H1 (cell line): ENCODE results near the gene TXNIP. TPM values are rescaled to one million over a fixed set of nuclear protein-coding genes. Genes with fewer than 3 reads are reported as not detected.

Experiments
- CTCF ChIA-PET: fragments of 300-600 bp; sonication (Branson Sonifier 250); formaldehyde crosslinking; loops from one replicate; lab custom pipeline; 2021; ENCODE audit not compliant: partially characterized antibody; lab: Charles Lee
- POLR2A ChIA-PET: fragments of 300-600 bp; sonication (Branson Sonifier 250); formaldehyde crosslinking; loops from one replicate; lab custom pipeline; 2021; ENCODE audit warnings: inconsistent platforms; ENCODE audit not compliant: partially characterized antibody; lab: Charles Lee
- DNase-seq, 2 experiments: peaks; one replicate each; pipeline versions ENCODE4 v3.0.0 to v3.0.0-alpha.2; 2010 to 2022; ENCODE audit warnings: low spot score in 2 of 2, low read depth in 1 of 2, mixed read lengths in 1 of 2
- FAIRE-seq: peaks from 2 replicates; lab custom pipeline; 2011; peaks lifted over from hg19 to GRCh38; lab: Jason Lieb, UNC
- H2AFZ ChIP-seq: 2 replicates; pipeline ENCODE4 v1.8.1; 2012; ENCODE audit warnings: low read length, inconsistent platforms
- H2AK5ac ChIP-seq: 2 replicates; pipeline ENCODE4 v1.6.1; 2013; ENCODE audit warnings: low read depth, low read length
- H2BK120ac ChIP-seq: replicated peaks from 2 replicates; pipeline ENCODE3; 2013; ENCODE audit warnings: low read depth, low read length, inconsistent platforms
- H2BK12ac ChIP-seq: 2 replicates; pipeline ENCODE4 v1.6.1; 2013; ENCODE audit warnings: low read depth, low read length
- H2BK15ac ChIP-seq: 2 replicates; pipeline ENCODE4 v1.6.1; 2013; ENCODE audit warnings: low read length
- H2BK20ac ChIP-seq: 2 replicates; pipeline ENCODE4 v1.6.1; 2013; ENCODE audit warnings: low read length
- H2BK5ac ChIP-seq: 2 replicates; pipeline ENCODE4 v1.6.1; 2013; ENCODE audit warnings: low read depth, low read length
- H3K14ac ChIP-seq: 2 replicates; pipeline ENCODE4 v1.6.1; 2013; ENCODE audit warnings: inconsistent platforms; ENCODE audit not compliant: insufficient read length
- H3K18ac ChIP-seq: 2 replicates; pipeline ENCODE4 v1.6.1; 2013; ENCODE audit warnings: low read length; ENCODE audit errors: extremely low read depth
- H3K23ac ChIP-seq: 2 replicates; pipeline ENCODE4 v1.6.1; 2013; ENCODE audit warnings: inconsistent platforms; ENCODE audit not compliant: insufficient read length
- H3K23me2 ChIP-seq: 2 replicates; pipeline ENCODE4 v1.6.1; 2013; ENCODE audit warnings: low read depth, low read length
- H3K27ac ChIP-seq: 2 replicates; pipeline ENCODE4 v1.6.1; 2011; ENCODE audit warnings: low read depth, low read length, inconsistent platforms
- H3K27me3 ChIP-seq, 4 experiments: replicated peaks in 1 of 4; 1 replicate in 1 of 4; 2 replicates in 3 of 4; pipeline versions ENCODE4 v1.6.1 to v1.8.1; 2011 to 2013; ENCODE audit warnings: low read length in 3 of 4, mild to moderate bottlenecking in 3 of 4, inconsistent platforms in 2 of 4, mixed read lengths in 2 of 4, moderate library complexity in 1 of 4; ENCODE audit not compliant: control insufficient read depth in 3 of 4, insufficient read depth in 3 of 4; ENCODE audit errors: extremely low read depth in 1 of 4
- H3K36me3 ChIP-seq, 4 experiments: 2 replicates each; pipeline versions ENCODE4 v1.6.1 to v1.8.1; 2011 to 2013; ENCODE audit warnings: mild to moderate bottlenecking in 4 of 4, low read length in 3 of 4, moderate library complexity in 2 of 4, control low read depth in 1 of 4, inconsistent platforms in 1 of 4; ENCODE audit not compliant: insufficient read depth in 4 of 4, control insufficient read depth in 2 of 4
- H3K4ac ChIP-seq: replicated peaks from 2 replicates; pipeline ENCODE3; 2013; ENCODE audit warnings: low read length, low read depth, mixed read lengths, inconsistent platforms; ENCODE audit not compliant: insufficient read length
- H3K4me1 ChIP-seq, 4 experiments: replicated peaks in 1 of 4; 1 replicate in 1 of 4; 2 replicates in 3 of 4; pipeline versions ENCODE4 v1.6.1 to v1.8.1; 2011 to 2013; ENCODE audit warnings: low read length in 3 of 4, inconsistent platforms in 2 of 4, mixed read lengths in 1 of 4; ENCODE audit not compliant: insufficient read depth in 4 of 4, control insufficient read depth in 3 of 4
- H3K4me2 ChIP-seq, 2 experiments: 2 replicates each; pipeline versions ENCODE4 v1.6.1 to v1.8.1; 2011 to 2013; ENCODE audit warnings: low read depth in 2 of 2, low read length in 2 of 2, control low read depth in 1 of 2, inconsistent platforms in 1 of 2, mild to moderate bottlenecking in 1 of 2; ENCODE audit not compliant: insufficient read depth in 1 of 2
- H3K4me3 ChIP-seq, 4 experiments: fragments of 200-600, 300-600 bp in 1 of 4; sonication (generic), shearing (Covaris generic), sonication (Bioruptor Twin) in 1 of 4; 2 replicates each; pipeline versions ENCODE4 v1.5.1 to v1.8.1; 2011 to 2016; ENCODE audit warnings: low read length in 4 of 4, low read depth in 3 of 4, control low read depth in 2 of 4, inconsistent platforms in 2 of 4, mild to moderate bottlenecking in 2 of 4, mixed read lengths in 1 of 4, moderate library complexity in 1 of 4; ENCODE audit not compliant: insufficient read depth in 2 of 4; ENCODE audit errors: extremely low read depth in 1 of 4
- H3K56ac ChIP-seq: replicated peaks from 2 replicates; pipeline ENCODE3; 2013; ENCODE audit warnings: low read depth, mild to moderate bottlenecking, mixed read lengths, low read length, inconsistent platforms; ENCODE audit not compliant: insufficient read length
- H3K79me1 ChIP-seq: 2 replicates; pipeline ENCODE4 v1.6.1; 2013; ENCODE audit warnings: low read depth, low read length, control low read depth
- H3K79me2 ChIP-seq, 2 experiments: 2 replicates each; pipeline versions ENCODE4 v1.6.1 to v1.8.1; 2012 to 2013; ENCODE audit warnings: low read length in 2 of 2, mild to moderate bottlenecking in 2 of 2, inconsistent platforms in 1 of 2; ENCODE audit not compliant: insufficient read depth in 2 of 2, control insufficient read depth in 1 of 2
- H3K9ac ChIP-seq, 4 experiments: replicated peaks in 1 of 4; 1 replicate in 1 of 4; 2 replicates in 3 of 4; pipeline versions ENCODE4 v1.6.1 to v1.8.1; 2011 to 2013; ENCODE audit warnings: low read depth in 3 of 4, low read length in 3 of 4, control low read depth in 2 of 4, mild to moderate bottlenecking in 2 of 4, moderate library complexity in 2 of 4, inconsistent platforms in 1 of 4; ENCODE audit errors: extremely low read depth in 1 of 4
- H3K9me3 ChIP-seq, 2 experiments: 2 replicates each; pipeline versions ENCODE4 v1.6.1 to v1.8.1; 2012 to 2013; ENCODE audit warnings: mild to moderate bottlenecking in 2 of 2, moderate library complexity in 2 of 2, control low read depth in 1 of 2, inconsistent platforms in 1 of 2, low read depth in 1 of 2, low read length in 1 of 2, mixed read lengths in 1 of 2; ENCODE audit not compliant: insufficient read depth in 2 of 2
- H4K20me1 ChIP-seq, 2 experiments: replicated peaks in 1 of 2; 2 replicates each; pipeline versions ENCODE3 to v1.8.1; 2011 to 2013; ENCODE audit warnings: inconsistent platforms in 2 of 2, low read length in 2 of 2, mild to moderate bottlenecking in 1 of 2; ENCODE audit not compliant: insufficient read depth in 2 of 2, control insufficient read depth in 1 of 2
- H4K5ac ChIP-seq: 2 replicates; pipeline ENCODE4 v1.6.1; 2013; ENCODE audit warnings: low read length, low read depth, mixed read lengths, inconsistent platforms; ENCODE audit not compliant: insufficient read length
- H4K8ac ChIP-seq: 2 replicates; pipeline ENCODE4 v1.8.0; 2013; ENCODE audit warnings: mild to moderate bottlenecking, moderate library complexity, low read length, inconsistent platforms; ENCODE audit not compliant: insufficient read depth; ENCODE audit errors: extremely low read depth
- H4K91ac ChIP-seq: replicated peaks from 2 replicates; pipeline ENCODE3; 2013; ENCODE audit warnings: low read length, mixed read lengths, inconsistent platforms; ENCODE audit not compliant: insufficient read length
- BCL11A ChIP-seq, 2 experiments: IDR thresholded peaks; one replicate each; pipeline ENCODE4 v1.6.1; 2011; ENCODE audit warnings: low read depth in 2 of 2, low read length in 2 of 2, mild to moderate bottlenecking in 2 of 2
- CHD2 ChIP-seq: IDR thresholded peaks from 2 replicates; pipeline ENCODE4 v1.6.1; 2012; ENCODE audit warnings: low read length, improper control_type of control experiment
- CREB1 ChIP-seq: IDR thresholded peaks from 2 replicates; pipeline ENCODE4 v1.6.1; 2012; ENCODE audit warnings: inconsistent platforms
- JUND ChIP-seq: IDR thresholded peaks from 2 replicates; pipeline ENCODE4 v1.6.1; 2011; ENCODE audit warnings: mild to moderate bottlenecking, improper control_type of control experiment, low read length
- KDM4A ChIP-seq: IDR thresholded peaks from one replicate; pipeline ENCODE4 v1.7.1; 2012; ENCODE audit warnings: low read depth, mild to moderate bottlenecking, moderate library complexity, low read length, inconsistent platforms; ENCODE audit not compliant: severe bottlenecking
- NRF1 ChIP-seq: IDR thresholded peaks from 2 replicates; pipeline ENCODE4 v1.6.1; 2011; ENCODE audit warnings: mild to moderate bottlenecking, low read depth, low read length, improper control_type of control experiment
- SAP30 ChIP-seq: fragments of 300-600 bp; sonication (generic); IDR thresholded peaks from 2 replicates; pipeline ENCODE4 v1.7.1; 2012; ENCODE audit warnings: low read length, moderate library complexity, mild to moderate bottlenecking, inconsistent platforms; ENCODE audit not compliant: insufficient read depth, insufficient replicate concordance
- SP4 ChIP-seq: IDR thresholded peaks from 2 replicates; pipeline ENCODE4 v1.6.1; 2012; ENCODE audit warnings: low read length, inconsistent platforms
- YY1 ChIP-seq: IDR thresholded peaks from 2 replicates; pipeline ENCODE4 v1.6.1; 2011; ENCODE audit warnings: low read depth, mild to moderate bottlenecking, low read length
- WGBS, 2 experiments: shearing (Covaris generic) in 1 of 2; methylation state at CpG; one replicate each; pipeline versions ENCODE4 v1.1.6 to v1.1.7; 2013 to 2015; ENCODE audit warnings: low lambda C conversion rate in 2 of 2, mixed read lengths in 2 of 2, inconsistent platforms in 1 of 2, low coverage in 1 of 2, missing lambda C conversion rate in 1 of 2; ENCODE audit not compliant: insufficient replicate concordance in 2 of 2, insufficient coverage in 1 of 2, insufficient read length in 1 of 2; ENCODE audit errors: extremely low coverage in 1 of 2, missing lambda C conversion rate in 1 of 2; 5-methylcytosine and 5-hydroxymethylcytosine counted together
- polyA plus RNA-seq, 7 experiments: library from polyadenylated mRNA; depleted of rRNA in 3 of 7; stranded (reverse) in 5 of 7; unstranded in 2 of 7; fragments of >200 nt in 5 of 7; fragments of 200-250 nt in 2 of 7; gene quantifications; 1 replicate in 5 of 7; 2 replicates in 1 of 7; 4 replicates in 1 of 7; pipeline versions ENCODE4 v1.2.1 to v1.2.3, GENCODE V29; 2011 to 2013; ENCODE audit warnings: missing spikeins in 2 of 7, mixed read lengths in 2 of 7
- total RNA-seq: library from RNA; stranded (reverse); fragmentation: NEBNext Ultra II Directional; extraction: Animal tissue kit (Norgen Biotek cat#: 25700); gene quantifications from 2 replicates; pipeline ENCODE4 v1.2.1, GENCODE V29; 2021

TXNIP gene
- total and polyA plus RNA-seq, 2 of the 8 experiments (the other 6 are each of a cell fraction or from before 2014, with no cell fraction given) = 12.3 to 56.8 TPM

- Histone ChIP-seq H2BK120ac (no peak overlapping the region), H3K79me1 (no peaks in the 10 kb centered on the region), H2AFZ (peak overlapping the region; percentile 40; the same call in 1 of the 2 replicates), H2BK12ac (peak overlapping the region; percentile 68; the same call in 1 of the 2 replicates), H3K23ac (no peak overlapping the region), H3K18ac (no peak overlapping the region; the same call in 1 of the 2 replicates), H3K4me2 (peak overlapping the region; percentile 93 to 98), H4K91ac (no peak overlapping the region), H3K9me3 (no peaks in the 10 kb centered on the region), H4K8ac (peak overlapping the region; percentile 22; the same call in 1 of the 2 replicates), H3K36me3 (no peaks in the 10 kb centered on the region), H2BK20ac (no peak overlapping the region), H3K79me2 (no peaks in the 10 kb centered on the region), H3K14ac (no peak overlapping the region), H3K27ac (no peak overlapping the region), H2AK5ac (no peak overlapping the region), H3K4me3 (peak overlapping the region; percentile 56 to 85 (median 82)), H3K27me3 (peaks cover 25 to 65% (median 59%) of the 10 kb centered on the region in 4 experiments), H3K4ac (no peak overlapping the region), H3K4me1 (peaks cover 0 to 20% (median 11%) of the 10 kb centered on the region in 4 experiments; a peak in 6 of 7 replicates), H4K20me1 (peaks cover 0 to 2% of the 10 kb centered on the region in 2 experiments), H4K5ac (no peak overlapping the region), H2BK5ac (no peak overlapping the region), H2BK15ac (no peak overlapping the region), H3K23me2 (peaks cover 25% of the 10 kb centered on the region), H3K9ac (no peak overlapping the region), H3K56ac (no peak overlapping the region)
- FAIRE-seq (no peak), DNase-seq (peak in 1 of 2 experiments; percentile 65)
- ChIA-PET CTCF (interaction anchor here (3.6 kb wide), 1 partner anchor 18 kb away, joined by 17 read pairs; no protein-coding TSS in a partner anchor), POLR2A (interaction anchor here (0.7 to 5.3 kb wide), 4 partner anchors 31 to 41 kb away, joined by 3 to 31 read pairs (median 6); partner anchors contain the start of genes RBM8A and TXNIP)
- 4% methylated on average over 57 of the region's 57 CpGs; no CpG with 5 or more reads in 1 of the 2 experiments for WGBS, 2 experiments
- no peak for TF ChIP-seq NRF1
- TF ChIP-seq JUND = no peak
- TF ChIP-seq SAP30 = no peak
- TF ChIP-seq BCL11A (IDR thresholded peaks at IDR 0.05; ENCODE audit: low read depth in 2 of 2, low read length in 2 of 2) = no peak
- TF ChIP-seq YY1 = no peak
- TF ChIP-seq SP4 = no peak
- TF ChIP-seq KDM4A = no peak
- no peak for TF ChIP-seq CHD2
- no peak for TF ChIP-seq CREB1
These were observed 34.8 kb downstream of the TXNIP start for GRCh38 chr1:145961425-145962156.
